Measurements from ENCODE around the gene TES.

Gene TES

GRCh38 chr7:116229366-116229765 is 19.0 kb downstream of the TES start:
- Histone ChIP-seq H3K4me3 (ENCODE audit: low read length in 2 of 2) (no peak overlapping the region), H3K9ac (ENCODE audit: low read depth in 1 of 2, low read length in 2 of 2) (no peak overlapping the region), H3K36me3 (ENCODE audit: control insufficient read depth in 2 of 2, insufficient read depth in 2 of 2, low read length in 2 of 2) (no peaks in the 10 kb centered on the region), H3K27ac (ENCODE audit: low read depth in 2 of 2, low read length in 2 of 2) (peak overlapping the region in 1 of 2 donors; percentile 18), H3K4me1 (ENCODE audit: control insufficient read depth in 2 of 2, insufficient read depth in 2 of 2, low read length in 2 of 2) (peaks cover 15 to 16% of the 10 kb centered on the region in 2 donors), H3K9me3 (ENCODE audit: control insufficient read depth in 2 of 2, low read length in 2 of 2) (no peaks in the 10 kb centered on the region), H3K27me3 (ENCODE audit: control insufficient read depth in 2 of 2, insufficient read depth in 2 of 2, low read length in 2 of 2) (no peaks in the 10 kb centered on the region)

GRCh38 chr7:116230191-116231005 is 20.1 kb downstream of the TES start:
- Histone ChIP-seq H3K9ac (ENCODE audit: low read depth in 1 of 2, low read length in 2 of 2) (no peak overlapping the region), H3K4me1 (ENCODE audit: control insufficient read depth in 2 of 2, insufficient read depth in 2 of 2, low read length in 2 of 2) (peaks cover 15 to 16% of the 10 kb centered on the region in 2 donors), H3K4me3 (ENCODE audit: low read length in 2 of 2) (peak overlapping the region in 1 of 2 donors; percentile 14), H3K36me3 (ENCODE audit: control insufficient read depth in 2 of 2, insufficient read depth in 2 of 2, low read length in 2 of 2) (no peaks in the 10 kb centered on the region), H3K27ac (ENCODE audit: low read depth in 2 of 2, low read length in 2 of 2) (peak overlapping the region; percentile 50 to 70), H3K9me3 (ENCODE audit: control insufficient read depth in 2 of 2, low read length in 2 of 2) (no peaks in the 10 kb centered on the region), H3K27me3 (ENCODE audit: control insufficient read depth in 2 of 2, insufficient read depth in 2 of 2, low read length in 2 of 2) (no peaks in the 10 kb centered on the region)

GRCh38 chr7:116231543-116231942 is 21.2 kb downstream of the TES start:
- H3K4me3 ChIP-seq (ENCODE audit: low read length in 2 of 2) = no peak overlapping the region
- H3K27me3 ChIP-seq (ENCODE audit: control insufficient read depth in 2 of 2, insufficient read depth in 2 of 2, low read length in 2 of 2) = no peaks in the 10 kb centered on the region
- no peaks in the 10 kb centered on the region for H3K36me3 ChIP-seq (ENCODE audit: control insufficient read depth in 2 of 2, insufficient read depth in 2 of 2, low read length in 2 of 2)
- H3K9me3 ChIP-seq (ENCODE audit: control insufficient read depth in 2 of 2, low read length in 2 of 2) = no peaks in the 10 kb centered on the region
- H3K9ac ChIP-seq (ENCODE audit: low read depth in 1 of 2, low read length in 2 of 2) = no peak overlapping the region
- peaks cover 15 to 16% of the 10 kb centered on the region in 2 donors for H3K4me1 ChIP-seq (ENCODE audit: control insufficient read depth in 2 of 2, insufficient read depth in 2 of 2, low read length in 2 of 2)
- peak overlapping the region in 1 of 2 donors; percentile 9 for H3K27ac ChIP-seq (ENCODE audit: low read depth in 2 of 2, low read length in 2 of 2)

GRCh38 chr7:116231949-116232348 is 21.6 kb downstream of the TES start:
- H3K9ac ChIP-seq (ENCODE audit: low read depth in 1 of 2, low read length in 2 of 2) = no peak overlapping the region
- H3K36me3 ChIP-seq (ENCODE audit: control insufficient read depth in 2 of 2, insufficient read depth in 2 of 2, low read length in 2 of 2) = peaks cover 0 to 2% of the 10 kb centered on the region in 2 donors
- H3K4me1 ChIP-seq (ENCODE audit: control insufficient read depth in 2 of 2, insufficient read depth in 2 of 2, low read length in 2 of 2) = peaks cover 15 to 16% of the 10 kb centered on the region in 2 donors
- H3K27me3 ChIP-seq (ENCODE audit: control insufficient read depth in 2 of 2, insufficient read depth in 2 of 2, low read length in 2 of 2) = no peaks in the 10 kb centered on the region
- H3K9me3 ChIP-seq (ENCODE audit: control insufficient read depth in 2 of 2, low read length in 2 of 2) = no peaks in the 10 kb centered on the region
- H3K4me3 ChIP-seq (ENCODE audit: low read length in 2 of 2) = no peak overlapping the region
- peak overlapping the region in 1 of 2 donors; percentile 31 for H3K27ac ChIP-seq (ENCODE audit: low read depth in 2 of 2, low read length in 2 of 2)

GRCh38 chr7:116232350-116232749 is 22.0 kb downstream of the TES start:
- Histone ChIP-seq H3K27ac (ENCODE audit: low read depth in 2 of 2, low read length in 2 of 2) (peak overlapping the region in 1 of 2 donors; percentile 31), H3K9ac (ENCODE audit: low read depth in 1 of 2, low read length in 2 of 2) (no peak overlapping the region), H3K4me1 (ENCODE audit: control insufficient read depth in 2 of 2, insufficient read depth in 2 of 2, low read length in 2 of 2) (peaks cover 15 to 16% of the 10 kb centered on the region in 2 donors), H3K36me3 (ENCODE audit: control insufficient read depth in 2 of 2, insufficient read depth in 2 of 2, low read length in 2 of 2) (peaks cover 0 to 4% of the 10 kb centered on the region in 2 donors), H3K4me3 (ENCODE audit: low read length in 2 of 2) (no peak overlapping the region), H3K27me3 (ENCODE audit: control insufficient read depth in 2 of 2, insufficient read depth in 2 of 2, low read length in 2 of 2) (no peaks in the 10 kb centered on the region), H3K9me3 (ENCODE audit: control insufficient read depth in 2 of 2, low read length in 2 of 2) (no peaks in the 10 kb centered on the region)

- Histone ChIP-seq H3K27ac (ENCODE audit: low read depth in 2 of 2, low read length in 2 of 2) (peak overlapping the region in 1 of 2 donors; percentile 31), H3K4me1 (ENCODE audit: control insufficient read depth in 2 of 2, insufficient read depth in 2 of 2, low read length in 2 of 2) (peaks cover 15 to 16% of the 10 kb centered on the region in 2 donors), H3K9me3 (ENCODE audit: control insufficient read depth in 2 of 2, low read length in 2 of 2) (no peaks in the 10 kb centered on the region), H3K4me3 (ENCODE audit: low read length in 2 of 2) (no peak overlapping the region), H3K9ac (ENCODE audit: low read depth in 1 of 2, low read length in 2 of 2) (no peak overlapping the region), H3K36me3 (ENCODE audit: control insufficient read depth in 2 of 2, insufficient read depth in 2 of 2, low read length in 2 of 2) (peaks cover 4% of the 10 kb centered on the region in 2 donors), H3K27me3 (ENCODE audit: control insufficient read depth in 2 of 2, insufficient read depth in 2 of 2, low read length in 2 of 2) (no peaks in the 10 kb centered on the region)
These were observed 22.6 kb downstream of the TES start for GRCh38 chr7:116232920-116233319.

GRCh38 chr7:116234517-116235200 is 24.3 kb downstream of the TES start:
- H3K36me3 ChIP-seq (ENCODE audit: control insufficient read depth in 2 of 2, insufficient read depth in 2 of 2, low read length in 2 of 2) = peaks cover 4 to 6% of the 10 kb centered on the region in 2 donors
- H3K4me3 ChIP-seq (ENCODE audit: low read length in 2 of 2) = no peak overlapping the region
- H3K9me3 ChIP-seq (ENCODE audit: control insufficient read depth in 2 of 2, low read length in 2 of 2) = no peaks in the 10 kb centered on the region
- peaks cover 12 to 21% of the 10 kb centered on the region in 2 donors for H3K4me1 ChIP-seq (ENCODE audit: control insufficient read depth in 2 of 2, insufficient read depth in 2 of 2, low read length in 2 of 2)
- no peak overlapping the region for H3K27ac ChIP-seq (ENCODE audit: low read depth in 2 of 2, low read length in 2 of 2)
- no peak overlapping the region for H3K9ac ChIP-seq (ENCODE audit: low read depth in 1 of 2, low read length in 2 of 2)
- no peaks in the 10 kb centered on the region for H3K27me3 ChIP-seq (ENCODE audit: control insufficient read depth in 2 of 2, insufficient read depth in 2 of 2, low read length in 2 of 2)

GRCh38 chr7:116235380-116235779 is 25.0 kb downstream of the TES start:
- no peak overlapping the region for H3K27ac ChIP-seq (ENCODE audit: low read depth in 2 of 2, low read length in 2 of 2)

GRCh38 chr7:116236020-116236630 is 25.8 kb downstream of the TES start:
- Histone ChIP-seq H3K27ac (ENCODE audit: low read depth in 2 of 2, low read length in 2 of 2) (no peak overlapping the region), H3K9ac (ENCODE audit: low read depth in 1 of 2, low read length in 2 of 2) (no peak overlapping the region), H3K36me3 (ENCODE audit: control insufficient read depth in 2 of 2, insufficient read depth in 2 of 2, low read length in 2 of 2) (peaks cover 4 to 6% of the 10 kb centered on the region in 2 donors), H3K4me1 (ENCODE audit: control insufficient read depth in 2 of 2, insufficient read depth in 2 of 2, low read length in 2 of 2) (peaks cover 4 to 13% of the 10 kb centered on the region in 2 donors), H3K27me3 (ENCODE audit: control insufficient read depth in 2 of 2, insufficient read depth in 2 of 2, low read length in 2 of 2) (no peaks in the 10 kb centered on the region), H3K4me3 (ENCODE audit: low read length in 2 of 2) (no peak overlapping the region), H3K9me3 (ENCODE audit: control insufficient read depth in 2 of 2, low read length in 2 of 2) (no peaks in the 10 kb centered on the region)

More at GRCh38 chr7:116235380-116235779, 25.0 kb downstream of the TES start:
- peaks cover 4 to 6% of the 10 kb centered on the region in 2 donors for H3K36me3 ChIP-seq (ENCODE audit: control insufficient read depth in 2 of 2, insufficient read depth in 2 of 2, low read length in 2 of 2)
- no peaks in the 10 kb centered on the region for H3K27me3 ChIP-seq (ENCODE audit: control insufficient read depth in 2 of 2, insufficient read depth in 2 of 2, low read length in 2 of 2)
- H3K9ac ChIP-seq (ENCODE audit: low read depth in 1 of 2, low read length in 2 of 2) = no peak overlapping the region
- no peaks in the 10 kb centered on the region for H3K9me3 ChIP-seq (ENCODE audit: control insufficient read depth in 2 of 2, low read length in 2 of 2)
- peaks cover 8 to 17% of the 10 kb centered on the region in 2 donors for H3K4me1 ChIP-seq (ENCODE audit: control insufficient read depth in 2 of 2, insufficient read depth in 2 of 2, low read length in 2 of 2)
- no peak overlapping the region for H3K4me3 ChIP-seq (ENCODE audit: low read length in 2 of 2)

GRCh38 chr7:116239020-116239419 is 28.7 kb downstream of the TES start:
- Histone ChIP-seq H3K4me3 (ENCODE audit: low read length in 2 of 2) (no peak overlapping the region), H3K27ac (ENCODE audit: low read depth in 2 of 2, low read length in 2 of 2) (peak overlapping the region in 1 of 2 donors; percentile 39), H3K9me3 (ENCODE audit: control insufficient read depth in 2 of 2, low read length in 2 of 2) (no peaks in the 10 kb centered on the region), H3K4me1 (ENCODE audit: control insufficient read depth in 2 of 2, insufficient read depth in 2 of 2, low read length in 2 of 2) (peaks cover 0 to 4% of the 10 kb centered on the region in 2 donors), H3K36me3 (ENCODE audit: control insufficient read depth in 2 of 2, insufficient read depth in 2 of 2, low read length in 2 of 2) (peaks cover 4 to 6% of the 10 kb centered on the region in 2 donors), H3K9ac (ENCODE audit: low read depth in 1 of 2, low read length in 2 of 2) (no peak overlapping the region), H3K27me3 (ENCODE audit: control insufficient read depth in 2 of 2, insufficient read depth in 2 of 2, low read length in 2 of 2) (no peaks in the 10 kb centered on the region)

Measured in mucosa of rectum (tissue), 2 donors.